ENCODE data around the gene MYO1C. TPM values are rescaled to one million over a fixed set of nuclear protein-coding genes. Genes with fewer than 3 reads are reported as not detected.
A peak's percentile ranks its signal among the peaks of the same experiment; 100 is the strongest.
"Not testable (repeated sequence)": the region's sequence is repeated elsewhere in the genome, so short reads cannot be mapped to it uniquely, and the experiment has no call there.

The MYO1C gene
- total and polyA plus RNA-seq, 4 donors = 73.4 to 237 (median 89.6) TPM

DNA sequence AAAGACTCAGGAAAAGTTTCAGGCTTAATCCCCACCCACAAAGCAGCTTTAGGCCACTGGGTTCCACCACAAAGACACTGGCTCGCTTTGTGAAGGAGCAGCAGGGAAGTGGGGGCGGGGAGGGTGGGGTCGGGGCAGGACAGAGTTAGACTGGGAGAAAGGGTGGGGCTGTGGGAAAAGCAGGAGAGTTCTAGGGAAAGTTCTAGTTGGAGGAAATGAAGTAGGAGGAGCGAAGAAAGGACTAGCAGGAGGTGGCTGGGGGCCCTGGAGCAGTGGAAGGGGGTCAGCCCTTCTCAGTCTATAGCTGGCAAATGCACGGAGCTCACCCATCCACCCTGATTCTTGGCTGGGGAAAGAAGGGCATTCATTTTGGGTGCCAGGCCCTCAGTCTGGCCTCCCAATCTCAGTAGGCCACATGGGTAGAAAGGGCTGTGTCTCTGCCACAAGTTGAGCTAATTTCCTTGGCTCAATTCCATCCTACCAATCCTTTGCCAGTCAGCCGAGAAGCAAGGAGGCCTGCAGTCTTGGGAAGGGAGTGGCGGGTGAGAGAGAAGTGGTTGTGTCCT, 19.4 kb upstream of the MYO1C start:
- peaks cover 0 to 25% (median 15%) of the 10 kb centered on the region in 5 donors for H3K4me1 ChIP-seq (ENCODE audit: control insufficient read depth in 5 of 5, insufficient read depth in 5 of 5, low read length in 5 of 5)

DNA sequence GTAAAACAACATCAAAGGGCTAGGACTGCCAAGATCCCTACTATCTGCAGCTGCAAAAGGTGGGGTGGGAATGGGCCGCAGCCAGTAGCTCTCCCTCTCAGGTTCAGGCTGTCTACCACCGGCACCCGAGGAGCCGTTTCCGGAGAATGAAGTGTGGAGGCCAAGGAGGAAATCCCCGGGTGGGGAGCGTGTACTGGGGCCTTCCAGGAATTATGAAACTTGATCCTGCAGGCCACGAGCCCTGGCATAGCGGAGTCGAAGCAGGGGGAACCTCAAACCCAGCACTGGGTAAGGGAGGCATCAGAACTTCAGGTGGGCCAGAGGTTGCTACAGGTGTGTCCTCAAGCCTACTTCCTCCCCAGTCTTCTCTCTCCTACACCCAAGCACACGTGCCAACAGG, 18.8 kb upstream of the MYO1C start:
- no peak overlapping the region for H3K4me3 ChIP-seq
- H3K4me1 ChIP-seq (ENCODE audit: control insufficient read depth in 5 of 5, insufficient read depth in 5 of 5, low read length in 5 of 5) = peaks cover 0 to 25% (median 15%) of the 10 kb centered on the region in 5 donors
- ATAC-seq (ENCODE audit: insufficient read depth, low FRiP score) (no peak), DNase-seq (peak in 1 of 3 donors; percentile 42)
- WGBS, 2 donors = 24 to 50% methylated on average over 11 of the region's 11 CpGs
- H3K27ac ChIP-seq (ENCODE audit: low read depth in 1 of 2, low read length in 1 of 2) = peak overlapping the region; percentile 80 to 81
- H3K36me3 ChIP-seq (ENCODE audit: control insufficient read depth in 4 of 4, insufficient read depth in 4 of 4, low read length in 4 of 4) = peaks cover 3 to 29% (median 18%) of the 10 kb centered on the region in 4 donors
- no peak overlapping the region for H3K9ac ChIP-seq (ENCODE audit: insufficient read depth in 1 of 2, low read length in 2 of 2)
- no peaks in the 10 kb centered on the region for H3K27me3 ChIP-seq (ENCODE audit: control insufficient read depth in 3 of 3, insufficient read depth in 3 of 3, low read length in 2 of 3)
- H3K9me3 ChIP-seq (ENCODE audit: control insufficient read depth in 4 of 4, insufficient read depth in 3 of 4, low read length in 3 of 4) = no peaks in the 10 kb centered on the region
- TF ChIP-seq, protein P1, sequence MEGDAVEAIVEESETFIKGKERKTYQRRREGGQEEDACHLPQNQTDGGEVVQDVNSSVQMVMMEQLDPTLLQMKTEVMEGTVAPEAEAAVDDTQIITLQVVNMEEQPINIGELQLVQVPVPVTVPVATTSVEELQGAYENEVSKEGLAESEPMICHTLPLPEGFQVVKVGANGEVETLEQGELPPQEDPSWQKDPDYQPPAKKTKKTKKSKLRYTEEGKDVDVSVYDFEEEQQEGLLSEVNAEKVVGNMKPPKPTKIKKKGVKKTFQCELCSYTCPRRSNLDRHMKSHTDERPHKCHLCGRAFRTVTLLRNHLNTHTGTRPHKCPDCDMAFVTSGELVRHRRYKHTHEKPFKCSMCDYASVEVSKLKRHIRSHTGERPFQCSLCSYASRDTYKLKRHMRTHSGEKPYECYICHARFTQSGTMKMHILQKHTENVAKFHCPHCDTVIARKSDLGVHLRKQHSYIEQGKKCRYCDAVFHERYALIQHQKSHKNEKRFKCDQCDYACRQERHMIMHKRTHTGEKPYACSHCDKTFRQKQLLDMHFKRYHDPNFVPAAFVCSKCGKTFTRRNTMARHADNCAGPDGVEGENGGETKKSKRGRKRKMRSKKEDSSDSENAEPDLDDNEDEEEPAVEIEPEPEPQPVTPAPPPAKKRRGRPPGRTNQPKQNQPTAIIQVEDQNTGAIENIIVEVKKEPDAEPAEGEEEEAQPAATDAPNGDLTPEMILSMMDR (IDR thresholded peaks at IDR 0.05; ENCODE audit: control extremely low read depth, extremely low read depth) = no peak

More for the DNA sequence above, 19.4 kb upstream of the MYO1C start:
- peaks cover 3 to 25% (median 18%) of the 10 kb centered on the region in 4 donors for H3K36me3 ChIP-seq (ENCODE audit: control insufficient read depth in 4 of 4, insufficient read depth in 4 of 4, low read length in 4 of 4)
- DNase-seq (peak in 1 of 3 donors; percentile 38), ATAC-seq (ENCODE audit: insufficient read depth, low FRiP score) (no peak)
- 38 to 66% methylated on average over 7 of the region's 7 CpGs for WGBS, 2 donors
- H3K4me3 ChIP-seq = no peak overlapping the region
- no peaks in the 10 kb centered on the region for H3K9me3 ChIP-seq (ENCODE audit: control insufficient read depth in 4 of 4, insufficient read depth in 3 of 4, low read length in 3 of 4)
- no peak overlapping the region for H3K9ac ChIP-seq (ENCODE audit: insufficient read depth in 1 of 2, low read length in 2 of 2)
- H3K27ac ChIP-seq (ENCODE audit: low read depth in 1 of 2, low read length in 1 of 2) = peak overlapping the region; percentile 81
- TF ChIP-seq, protein P1 (IDR thresholded peaks at IDR 0.05; ENCODE audit: control extremely low read depth, extremely low read depth) = no peak
- H3K27me3 ChIP-seq (ENCODE audit: control insufficient read depth in 3 of 3, insufficient read depth in 3 of 3, low read length in 2 of 3) = no peaks in the 10 kb centered on the region

DNA sequence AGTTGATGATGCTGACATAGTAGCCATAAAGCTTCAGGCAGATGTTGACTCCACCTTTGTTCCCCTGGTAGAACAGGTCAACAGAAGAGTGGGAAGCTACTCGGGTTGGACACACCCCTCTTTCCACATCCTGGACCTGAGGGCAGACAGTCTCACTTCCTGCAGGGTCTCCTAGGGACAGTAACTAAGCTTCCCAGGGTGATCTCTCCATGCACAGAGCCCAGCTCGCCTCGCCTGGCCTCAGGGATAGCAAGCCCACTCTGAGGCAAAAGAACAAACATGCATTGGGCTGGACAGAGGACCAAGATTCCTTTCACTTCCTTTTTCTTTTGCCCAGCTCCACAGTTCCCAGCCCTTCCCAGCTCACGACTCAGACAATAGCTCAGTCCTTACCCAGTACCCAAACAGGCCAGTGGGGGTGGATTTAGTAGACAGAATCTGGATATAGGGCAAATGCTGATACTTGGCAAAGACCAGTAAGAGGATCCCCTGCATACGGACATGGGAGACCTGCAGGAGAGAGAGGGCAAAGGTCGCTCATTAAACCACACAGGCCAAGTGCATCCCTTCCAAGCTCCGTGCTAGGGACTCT, 16.9 kb upstream of the MYO1C start:
- Histone ChIP-seq H3K27ac (ENCODE audit: low read depth in 1 of 2, low read length in 1 of 2) (peak overlapping the region in 1 of 2 donors; percentile 42), H3K36me3 (ENCODE audit: control insufficient read depth in 4 of 4, insufficient read depth in 4 of 4, low read length in 4 of 4) (peaks cover 3 to 34% (median 16%) of the 10 kb centered on the region in 4 donors), H3K4me1 (ENCODE audit: control insufficient read depth in 5 of 5, insufficient read depth in 5 of 5, low read length in 5 of 5) (peaks cover 0 to 26% (median 17%) of the 10 kb centered on the region in 5 donors), H3K27me3 (ENCODE audit: control insufficient read depth in 3 of 3, insufficient read depth in 3 of 3, low read length in 2 of 3) (no peaks in the 10 kb centered on the region), H3K9me3 (ENCODE audit: control insufficient read depth in 4 of 4, insufficient read depth in 3 of 4, low read length in 3 of 4) (no peaks in the 10 kb centered on the region), H3K9ac (ENCODE audit: insufficient read depth in 1 of 2, low read length in 2 of 2) (no peak overlapping the region), H3K4me3 (no peak overlapping the region)
- ATAC-seq (ENCODE audit: insufficient read depth, low FRiP score) (no peak), DNase-seq (no peak)
- TF ChIP-seq, protein P1 (IDR thresholded peaks at IDR 0.05; ENCODE audit: control extremely low read depth, extremely low read depth) = no peak
- 72 to 76% methylated on average over 7 of the region's 7 CpGs for WGBS, 2 donors

DNA sequence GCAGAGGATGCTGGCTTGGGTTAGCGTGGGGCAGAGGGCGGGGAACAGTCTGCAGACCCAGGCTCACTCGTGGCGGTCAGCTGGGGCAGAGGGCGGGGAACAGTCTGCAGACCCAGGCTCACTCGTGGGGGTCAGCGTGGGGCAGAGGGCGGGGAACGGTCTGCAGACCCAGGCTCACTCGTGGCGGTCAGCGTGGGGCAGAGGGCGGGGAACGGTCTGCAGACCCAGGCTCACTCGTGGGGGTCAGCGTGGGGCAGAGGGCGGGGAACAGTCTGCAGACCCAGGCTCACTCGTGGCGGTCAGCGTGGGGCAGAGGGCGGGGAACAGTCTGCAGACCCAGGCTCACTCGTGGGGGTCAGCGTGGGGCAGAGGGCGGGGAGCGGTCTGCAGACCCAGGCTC, 16.2 kb upstream of the MYO1C start:
- not testable (repeated sequence) for H3K27ac ChIP-seq (ENCODE audit: low read depth in 1 of 2, low read length in 1 of 2); H3K27me3 ChIP-seq (ENCODE audit: control insufficient read depth in 3 of 3, insufficient read depth in 3 of 3, low read length in 2 of 3); DNase-seq; H3K4me3 ChIP-seq; H3K9ac ChIP-seq (ENCODE audit: insufficient read depth in 1 of 2, low read length in 2 of 2); ATAC-seq (ENCODE audit: insufficient read depth, low FRiP score); H3K9me3 ChIP-seq (ENCODE audit: control insufficient read depth in 4 of 4, insufficient read depth in 3 of 4, low read length in 3 of 4)
- Histone ChIP-seq H3K4me1 (ENCODE audit: control insufficient read depth in 5 of 5, insufficient read depth in 5 of 5, low read length in 5 of 5) (peaks cover 4 to 32% (median 13%) of the 10 kb centered on the region in 5 donors), H3K36me3 (ENCODE audit: control insufficient read depth in 4 of 4, insufficient read depth in 4 of 4, low read length in 4 of 4) (peaks cover 3 to 37% (median 15%) of the 10 kb centered on the region in 4 donors)
- 94 to 96% methylated on average over 16 to 25 of the region's 25 CpGs for WGBS, 2 donors

Measured in lung (tissue), 12 donors.